Naive B cell (primary cell): ENCODE results near the gene MGMT. TPM values are rescaled to one million over a fixed set of nuclear protein-coding genes. Genes with fewer than 3 reads are reported as not detected.

Experiments used
- ATAC-seq, 2 donors: fragments of 150-1000 bp; cut with Tn5 transposase; 2 replicates each; pipeline ENCODE4 v1.10.0; 2021; ENCODE audit warnings: low read depth in 2 of 2, mild to moderate bottlenecking in 2 of 2, moderate library complexity in 2 of 2
- DNase-seq: peaks from one replicate; pipeline ENCODE4 v3.0.0; 2022
- H3K27ac Mint-ChIP-seq, 6 donors: one replicate each; pipeline ENCODE4 v1.8.0; 2020 to 2022; ENCODE audit warnings: mild to moderate bottlenecking in 6 of 6, mixed read lengths in 6 of 6, moderate library complexity in 5 of 6, inconsistent platforms in 2 of 6
- H3K27me3 Mint-ChIP-seq, 3 donors: one replicate each; pipeline ENCODE4 v1.8.0; 2021 to 2022; ENCODE audit warnings: mixed read lengths in 3 of 3, mild to moderate bottlenecking in 1 of 3
- H3K36me3 Mint-ChIP-seq, 2 donors: one replicate each; pipeline ENCODE4 v1.8.0; 2020 to 2022; ENCODE audit warnings: mixed read lengths in 2 of 2, inconsistent platforms in 1 of 2, mild to moderate bottlenecking in 1 of 2
- H3K4me1 Mint-ChIP-seq, 3 donors: one replicate each; pipeline ENCODE4 v1.8.0; 2020 to 2022; ENCODE audit warnings: mixed read lengths in 3 of 3, inconsistent platforms in 1 of 3, mild to moderate bottlenecking in 1 of 3, moderate library complexity in 1 of 3
- H3K4me3 Mint-ChIP-seq, 8 donors: one replicate each; pipeline ENCODE4 v1.8.0; 2020 to 2022; ENCODE audit warnings: mild to moderate bottlenecking in 8 of 8, mixed read lengths in 8 of 8, moderate library complexity in 8 of 8, inconsistent platforms in 2 of 8
- H3K9me3 Mint-ChIP-seq, 7 donors: one replicate each; pipeline ENCODE4 v1.8.0; 2020 to 2022; ENCODE audit warnings: mixed read lengths in 7 of 7, mild to moderate bottlenecking in 5 of 7, inconsistent platforms in 2 of 7, moderate library complexity in 1 of 7
- polyA plus RNA-seq, 6 donors: library from polyadenylated mRNA; unstranded; fragments of 300-500 nt; fragmentation: Illumina TruSeq; gene quantifications; one replicate each; pipeline ENCODE4 v1.2.3, GENCODE V29; 2021; ENCODE audit warnings: low read depth in 6 of 6

The MGMT gene
- polyA plus RNA-seq, 6 donors from 2014 or later = 29.3 to 46.2 (median 38.2) TPM

DNA sequence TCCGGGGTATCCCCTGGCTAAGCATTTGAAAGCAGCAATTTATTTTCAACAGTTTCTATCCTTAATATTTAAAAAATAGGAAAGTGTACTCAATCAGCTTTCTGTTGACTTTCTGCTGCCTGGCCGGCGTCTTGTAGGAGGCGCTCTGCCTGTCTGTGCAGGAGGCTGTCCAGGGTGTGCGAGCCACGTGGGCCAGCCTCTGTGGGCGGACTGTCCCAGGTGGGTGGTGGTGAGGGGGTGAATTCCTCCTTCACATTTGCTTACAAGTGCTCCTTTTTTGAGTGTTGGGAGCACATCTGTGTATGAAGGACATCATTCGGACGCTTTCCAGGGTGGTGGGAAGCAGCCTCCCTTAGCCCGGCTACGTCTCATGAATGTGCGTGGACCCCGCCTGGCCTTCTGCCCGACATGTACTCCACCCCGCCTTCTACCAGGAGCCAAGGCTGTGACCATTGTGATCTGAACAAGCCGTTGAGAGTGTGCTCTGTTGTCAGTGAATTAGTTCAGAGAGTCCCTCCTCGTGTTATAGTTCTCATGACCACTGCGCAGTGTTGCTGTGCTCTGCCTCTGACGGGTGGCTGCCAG is 114.9 kb downstream of the MGMT start:
- peaks cover 32 to 44% of the 10 kb centered on the region in 2 donors for H3K36me3 Mint-ChIP-seq
- no peak for ATAC-seq
- peaks cover 2 to 12% (median 6%) of the 10 kb centered on the region in 3 donors for H3K4me1 Mint-ChIP-seq

DNA sequence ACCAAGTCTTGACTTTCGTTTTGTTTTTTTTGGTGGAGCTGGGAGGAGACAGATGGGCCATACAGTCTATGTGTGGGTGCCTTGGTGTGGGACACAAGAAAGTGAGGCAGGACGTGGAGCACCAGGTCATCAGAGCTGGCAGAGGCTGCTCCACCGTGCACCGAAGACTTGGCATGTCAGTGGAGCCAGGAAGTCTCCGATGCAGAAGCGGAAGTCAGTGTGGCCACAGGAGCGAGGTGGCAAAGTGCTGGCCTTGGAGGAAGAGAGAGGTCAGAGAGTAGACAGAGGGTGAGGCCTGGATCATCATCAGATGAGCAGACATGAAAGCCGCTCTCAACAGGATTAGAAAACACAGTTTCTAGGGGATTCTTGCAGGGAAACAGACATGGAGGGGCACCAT is 116.8 kb downstream of the MGMT start:
- Mint-ChIP-seq H3K4me1 (peaks cover 2 to 12% (median 6%) of the 10 kb centered on the region in 3 donors), H3K27me3 (no peaks in the 10 kb centered on the region), H3K36me3 (peaks cover 49 to 62% of the 10 kb centered on the region in 2 donors), H3K4me3 (peak overlapping the region in 2 of 8 donors; percentile 68 to 73), H3K27ac (peak overlapping the region in 1 of 6 donors; percentile 20), H3K9me3 (peaks cover 16 to 57% (median 41%) of the 10 kb centered on the region in 7 donors)
- DNase-seq (no peak), ATAC-seq (no peak)

More for the DNA sequence above, 114.9 kb downstream of the MGMT start:
- peak overlapping the region in 1 of 6 donors; percentile 38 for H3K27ac Mint-ChIP-seq
- H3K27me3 Mint-ChIP-seq = no peaks in the 10 kb centered on the region
- DNase-seq = no peak
- H3K9me3 Mint-ChIP-seq = peaks cover 13 to 41% (median 26%) of the 10 kb centered on the region in 7 donors
- peak overlapping the region in 1 of 8 donors; percentile 48 for H3K4me3 Mint-ChIP-seq

DNA sequence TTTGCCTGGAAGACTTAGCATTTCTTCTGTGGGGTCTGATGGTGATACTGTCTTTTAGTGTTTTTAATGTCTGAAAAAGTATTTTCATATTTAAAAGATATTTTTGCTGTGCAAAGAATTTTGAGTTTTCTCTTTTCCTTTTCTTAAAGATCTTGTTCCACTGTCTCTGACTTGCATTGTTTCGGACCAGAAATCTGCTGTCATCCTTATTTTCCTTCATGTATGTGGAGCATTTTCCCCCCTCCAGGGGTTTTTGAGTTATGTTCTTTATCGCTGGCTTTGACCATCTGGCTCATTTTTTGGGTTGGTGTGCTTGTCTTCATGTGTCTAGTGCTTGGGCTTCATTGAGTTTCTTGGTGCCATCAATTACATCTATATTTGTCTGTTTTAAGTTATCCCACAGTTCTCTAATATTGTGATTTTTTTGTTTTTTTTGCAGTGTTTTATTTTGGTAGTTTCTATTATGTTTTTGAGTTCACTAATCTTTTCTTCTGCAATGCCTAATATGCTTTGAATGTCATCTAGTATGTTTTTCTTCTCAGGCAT is 119.9 kb downstream of the MGMT start:
- H3K4me1 Mint-ChIP-seq = peaks cover 0 to 7% (median 7%) of the 10 kb centered on the region in 3 donors
- H3K36me3 Mint-ChIP-seq = peaks cover 59 to 64% of the 10 kb centered on the region in 2 donors
- no peak for DNase-seq
- no peaks in the 10 kb centered on the region for H3K27me3 Mint-ChIP-seq
- H3K9me3 Mint-ChIP-seq = peaks cover 16 to 55% (median 41%) of the 10 kb centered on the region in 7 donors
- no peak for ATAC-seq
- H3K27ac Mint-ChIP-seq = no peak overlapping the region
- H3K4me3 Mint-ChIP-seq = no peak overlapping the region

DNA sequence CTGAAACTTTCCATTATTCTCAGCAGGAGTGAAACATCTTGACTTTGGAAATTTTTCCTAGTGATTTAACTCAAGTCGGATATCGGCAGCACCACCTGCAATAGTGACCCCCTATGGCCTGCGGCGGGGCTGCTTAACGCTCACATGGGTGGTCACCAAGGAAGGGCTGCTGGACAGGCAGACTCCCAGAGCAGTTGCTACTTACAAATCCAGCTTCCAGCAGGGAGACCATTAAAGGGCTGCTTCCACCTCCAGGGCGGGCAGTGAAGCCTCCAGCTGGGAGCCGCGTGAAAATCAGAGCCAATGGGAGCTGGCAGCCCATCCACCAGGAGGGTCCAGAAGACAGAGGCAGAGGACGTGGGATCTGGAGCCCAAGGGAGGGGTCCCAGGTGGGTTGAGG is 122.5 kb downstream of the MGMT start:
- ATAC-seq = no peak
- no peak for DNase-seq
- H3K4me1 Mint-ChIP-seq = peaks cover 0 to 3% (median 0%) of the 10 kb centered on the region in 3 donors
- no peak overlapping the region for H3K4me3 Mint-ChIP-seq
- H3K36me3 Mint-ChIP-seq = peaks cover 54 to 64% of the 10 kb centered on the region in 2 donors
- H3K27ac Mint-ChIP-seq = peak overlapping the region in 1 of 6 donors; percentile 14
- H3K27me3 Mint-ChIP-seq = no peaks in the 10 kb centered on the region
- peaks cover 13 to 54% (median 39%) of the 10 kb centered on the region in 7 donors for H3K9me3 Mint-ChIP-seq

DNA sequence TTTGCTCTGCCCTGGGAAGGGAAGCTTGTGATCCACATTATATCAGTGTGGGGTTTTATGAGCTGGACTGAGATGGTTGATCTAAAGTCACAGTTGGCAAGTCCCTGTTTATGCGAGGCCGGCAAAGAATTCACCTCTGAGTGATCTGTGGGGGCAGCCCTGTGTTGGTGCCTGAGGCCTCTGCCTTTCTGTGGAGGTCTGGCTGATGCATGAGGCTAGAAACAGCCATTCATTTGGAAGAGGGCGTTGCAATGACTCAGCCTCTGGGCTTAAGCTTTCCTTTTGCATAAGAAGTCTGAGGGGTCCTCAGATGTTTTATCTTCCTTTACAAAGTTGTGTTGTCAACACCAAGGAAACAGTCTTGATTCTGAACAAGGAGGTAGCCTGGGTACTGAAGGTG is 126.9 kb downstream of the MGMT start:
- Mint-ChIP-seq H3K36me3 (peaks cover 41 to 48% of the 10 kb centered on the region in 2 donors), H3K4me1 (peaks cover 0 to 3% (median 0%) of the 10 kb centered on the region in 3 donors), H3K27ac (no peak overlapping the region), H3K9me3 (peaks cover 0 to 22% (median 7%) of the 10 kb centered on the region in 7 donors), H3K27me3 (no peaks in the 10 kb centered on the region), H3K4me3 (no peak overlapping the region)
- ATAC-seq (no peak), DNase-seq (no peak)

DNA sequence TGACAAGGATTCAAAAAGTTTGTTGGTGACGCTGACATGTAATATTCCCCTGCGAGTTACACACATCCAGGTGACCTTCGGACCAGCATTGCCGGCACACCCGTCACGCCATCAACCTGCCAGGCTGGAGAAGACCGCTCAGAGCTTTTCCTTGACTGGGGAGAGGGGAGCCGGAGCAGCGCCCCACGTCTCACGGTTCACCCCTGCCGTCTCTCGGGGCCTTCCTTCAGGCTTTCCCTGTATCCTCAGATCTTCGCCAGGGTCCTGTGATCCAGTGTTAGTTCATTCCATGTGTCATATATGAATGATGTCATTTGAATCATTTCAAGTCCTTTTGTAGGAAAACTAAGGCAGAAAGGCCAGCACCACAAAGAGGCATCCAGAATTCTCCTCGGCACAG is 127.8 kb downstream of the MGMT start:
- Mint-ChIP-seq H3K9me3 (peaks cover 0 to 18% (median 7%) of the 10 kb centered on the region in 7 donors), H3K4me1 (peaks cover 0 to 3% (median 0%) of the 10 kb centered on the region in 3 donors), H3K27me3 (no peaks in the 10 kb centered on the region), H3K36me3 (peaks cover 41 to 42% of the 10 kb centered on the region in 2 donors), H3K27ac (no peak overlapping the region), H3K4me3 (no peak overlapping the region)
- ATAC-seq = no peak
- no peak for DNase-seq

DNA sequence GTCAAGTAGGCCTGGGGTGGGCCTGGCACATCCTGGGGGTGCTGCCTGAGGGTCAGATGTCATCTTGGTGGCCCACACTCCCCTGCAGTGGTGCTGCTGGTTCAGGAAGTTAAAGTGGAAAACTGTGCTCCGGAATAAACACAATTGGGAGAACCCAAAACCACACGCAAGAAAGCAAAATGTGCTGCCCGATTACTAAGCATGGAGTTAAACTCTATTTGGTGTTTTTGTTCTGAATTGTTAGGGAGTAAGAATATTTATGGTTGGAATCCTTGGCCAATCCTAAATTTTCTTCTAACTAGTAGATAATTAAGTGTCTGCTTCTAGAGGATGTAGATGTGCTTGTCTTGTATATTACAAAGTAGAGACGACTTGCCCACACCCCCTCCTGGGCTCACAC is 131.4 kb downstream of the MGMT start:
- DNase-seq (no peak), ATAC-seq (no peak)
- Mint-ChIP-seq H3K36me3 (peaks cover 31 to 33% of the 10 kb centered on the region in 2 donors), H3K4me1 (peaks cover 0 to 4% (median 0%) of the 10 kb centered on the region in 3 donors), H3K4me3 (no peak overlapping the region), H3K27me3 (no peaks in the 10 kb centered on the region), H3K9me3 (peaks cover 0 to 16% (median 7%) of the 10 kb centered on the region in 7 donors), H3K27ac (peak overlapping the region in 1 of 6 donors; percentile 49)

DNA sequence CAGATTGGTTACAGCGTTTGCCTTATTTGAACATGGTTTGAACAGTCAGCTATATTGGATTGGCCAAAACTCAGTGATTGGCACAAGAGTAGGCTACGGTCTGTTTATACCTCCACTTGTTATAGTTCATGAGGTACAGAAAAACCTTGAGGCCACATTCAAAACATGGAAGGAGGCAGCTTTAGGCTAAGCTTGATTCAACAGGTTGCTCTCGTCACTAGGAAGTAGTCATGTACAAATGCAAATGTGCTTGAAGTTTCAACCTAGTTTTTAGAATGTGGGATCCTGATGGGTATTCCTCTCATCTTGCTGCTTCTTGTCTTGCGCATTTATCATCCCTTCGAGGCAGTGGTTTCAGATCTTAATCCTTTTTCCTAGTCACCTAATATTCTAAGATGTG is 132.1 kb downstream of the MGMT start:
- Mint-ChIP-seq H3K27ac (no peak overlapping the region), H3K36me3 (peaks cover 24 to 25% of the 10 kb centered on the region in 2 donors), H3K27me3 (no peaks in the 10 kb centered on the region), H3K4me1 (peaks cover 0 to 4% (median 3%) of the 10 kb centered on the region in 3 donors), H3K4me3 (no peak overlapping the region), H3K9me3 (peaks cover 0 to 11% (median 4%) of the 10 kb centered on the region in 7 donors)
- DNase-seq = no peak
- ATAC-seq = no peak

DNA sequence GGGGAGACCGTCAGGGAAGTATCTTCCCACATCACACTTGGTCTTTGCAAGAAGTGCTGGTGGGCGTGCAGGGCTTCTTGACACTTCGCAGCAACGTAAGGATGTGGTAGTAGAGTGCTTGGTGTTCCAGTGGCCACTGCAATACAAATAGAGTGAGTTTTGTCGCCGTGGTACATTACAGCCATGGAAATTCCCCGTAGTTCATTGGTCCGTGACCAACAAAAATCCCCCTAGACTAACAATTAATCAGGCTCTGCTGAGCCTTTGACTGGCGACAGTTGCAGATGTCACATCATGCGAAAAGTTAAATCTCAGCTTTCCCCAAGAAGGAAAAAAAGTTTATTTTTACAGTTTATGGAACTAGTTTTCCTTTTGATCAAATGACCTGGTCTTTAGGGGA is 134.7 kb downstream of the MGMT start:
- peak overlapping the region in 1 of 6 donors; percentile 23 for H3K27ac Mint-ChIP-seq
- peak; percentile 28 to 55 for ATAC-seq
- H3K4me3 Mint-ChIP-seq = no peak overlapping the region
- no peak for DNase-seq
- no peaks in the 10 kb centered on the region for H3K27me3 Mint-ChIP-seq
- peaks cover 0 to 6% of the 10 kb centered on the region in 2 donors for H3K36me3 Mint-ChIP-seq
- H3K9me3 Mint-ChIP-seq = peaks cover 0 to 2% (median 0%) of the 10 kb centered on the region in 7 donors
- peaks cover 5 to 11% (median 11%) of the 10 kb centered on the region in 3 donors for H3K4me1 Mint-ChIP-seq

DNA sequence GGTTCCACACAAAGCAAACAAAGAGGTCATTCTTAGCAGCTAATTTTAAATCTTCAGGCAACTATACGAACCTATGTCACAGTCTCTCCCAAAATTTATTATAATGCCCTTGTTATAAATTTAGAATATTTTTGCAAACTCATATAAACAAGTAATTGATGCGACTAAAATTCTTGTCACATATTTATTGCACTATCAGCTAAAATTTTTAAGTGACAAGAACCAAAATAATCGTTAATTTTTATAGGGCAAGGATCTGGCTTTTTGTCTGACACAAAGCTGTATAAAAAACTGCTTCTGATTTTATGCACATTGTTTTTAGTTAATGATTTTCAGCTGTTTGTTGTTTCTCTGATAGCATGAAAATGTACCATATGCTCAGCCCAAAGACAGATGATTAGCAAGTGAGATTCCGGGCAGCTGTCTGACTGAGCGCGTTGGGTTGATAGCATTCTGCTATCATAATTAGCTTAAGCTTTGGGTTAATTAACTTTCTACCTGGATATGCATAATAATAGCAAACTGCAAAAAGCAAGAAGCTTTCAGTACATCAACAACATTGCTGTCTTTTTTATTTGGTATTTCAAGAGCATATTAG is 136.0 kb downstream of the MGMT start:
- no peak for ATAC-seq
- DNase-seq = no peak
- Mint-ChIP-seq H3K27me3 (no peaks in the 10 kb centered on the region), H3K4me1 (peaks cover 5 to 11% (median 11%) of the 10 kb centered on the region in 3 donors), H3K36me3 (peaks cover 0 to 3% of the 10 kb centered on the region in 2 donors), H3K4me3 (no peak overlapping the region), H3K9me3 (no peaks in the 10 kb centered on the region), H3K27ac (no peak overlapping the region)

DNA sequence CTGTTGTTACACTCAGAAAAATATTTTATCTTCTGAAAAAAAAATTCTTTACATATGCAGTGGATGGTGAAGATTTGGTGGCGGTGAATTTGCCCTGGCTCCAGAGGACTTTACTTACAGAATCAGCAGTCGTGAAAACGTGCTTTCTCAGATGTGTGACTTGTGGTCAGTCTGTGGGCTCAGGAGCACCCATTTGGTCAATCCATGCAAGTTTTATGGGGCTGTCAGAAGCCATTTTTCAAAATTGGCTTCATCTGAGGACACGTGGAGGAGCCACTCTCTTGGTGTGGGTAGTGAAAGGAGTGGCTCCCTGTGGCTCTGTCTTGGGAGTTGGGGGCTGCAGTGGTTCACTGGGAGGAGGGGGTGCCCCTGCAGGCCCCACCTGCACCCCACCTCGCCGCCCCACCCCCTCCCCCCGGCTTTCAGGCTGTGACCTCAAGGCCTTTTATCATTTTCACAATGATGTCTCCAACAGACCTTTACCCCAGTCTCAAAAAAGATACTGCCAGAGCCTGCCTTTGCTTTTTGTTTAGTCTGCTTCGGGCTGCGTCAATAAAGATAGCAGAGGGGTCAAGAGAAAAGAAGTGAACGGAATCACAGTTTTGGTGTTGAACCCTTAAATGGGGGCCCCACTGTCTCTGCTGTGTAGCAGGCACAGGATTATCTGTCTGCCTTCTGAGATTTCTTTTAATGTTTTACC is 137.4 kb downstream of the MGMT start:
- H3K27ac Mint-ChIP-seq = peak overlapping the region in 3 of 6 donors; percentile 34 to 69 (median 57)
- no peaks in the 10 kb centered on the region for H3K9me3 Mint-ChIP-seq
- H3K36me3 Mint-ChIP-seq = peaks cover 0 to 3% of the 10 kb centered on the region in 2 donors
- H3K27me3 Mint-ChIP-seq = no peaks in the 10 kb centered on the region
- no peak for DNase-seq
- H3K4me3 Mint-ChIP-seq = no peak overlapping the region
- H3K4me1 Mint-ChIP-seq = peaks cover 5 to 11% (median 11%) of the 10 kb centered on the region in 3 donors
- no peak for ATAC-seq

DNA sequence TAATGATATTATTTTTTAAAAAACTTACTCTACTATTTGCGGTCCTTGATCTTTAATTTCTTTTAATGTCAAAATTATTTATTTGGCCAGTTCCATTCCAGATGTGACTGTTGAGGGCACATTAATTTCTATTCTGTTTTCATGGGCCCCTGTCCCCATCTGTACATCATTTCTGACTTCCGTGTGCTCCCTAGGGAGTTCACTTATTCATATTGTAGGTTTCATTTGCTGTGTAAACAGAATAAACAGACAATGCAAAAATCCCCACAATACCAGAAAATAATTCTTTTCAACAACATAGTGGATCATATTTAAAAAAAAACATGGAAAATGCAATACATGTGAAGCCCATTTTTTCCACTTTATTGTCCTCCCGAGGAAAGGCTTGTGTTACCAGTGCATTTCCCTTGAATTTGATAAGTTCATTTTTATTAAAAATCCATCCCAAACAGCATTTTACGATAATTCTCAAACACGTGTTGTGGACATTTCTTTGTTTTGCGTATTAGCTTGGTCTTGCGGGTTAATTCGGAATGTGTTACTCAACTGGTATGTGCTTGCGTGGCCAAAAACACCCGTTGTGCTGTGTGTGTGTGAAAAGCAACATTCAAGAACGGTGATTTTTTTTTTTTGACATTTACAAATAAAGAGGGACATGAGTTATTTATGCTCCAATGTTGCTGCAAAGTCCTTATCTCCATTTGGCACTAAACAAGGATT is 138.4 kb downstream of the MGMT start:
- H3K4me3 Mint-ChIP-seq = peak overlapping the region in 1 of 8 donors; percentile 62
- peak overlapping the region in 2 of 6 donors; percentile 44 to 70 for H3K27ac Mint-ChIP-seq
- H3K9me3 Mint-ChIP-seq = peaks cover 0 to under 1% (median 0%) of the 10 kb centered on the region in 7 donors
- DNase-seq = no peak
- H3K4me1 Mint-ChIP-seq = peaks cover 5 to 11% (median 11%) of the 10 kb centered on the region in 3 donors
- H3K27me3 Mint-ChIP-seq = no peaks in the 10 kb centered on the region
- peaks cover 0 to 3% of the 10 kb centered on the region in 2 donors for H3K36me3 Mint-ChIP-seq
- ATAC-seq = peak in 1 of 2 donors; percentile 34
